NCI-H2107 treated with DMSO at 0.1 percent for 48 hours (cell line): ENCODE data around the gene PTGR2.
"Not testable (repeated sequence)": the region's sequence is repeated elsewhere in the genome, so short reads cannot be mapped to it uniquely, and the experiment has no call there.

ENCODE experiments used
- DNase-seq: peaks from one replicate; lab custom pipeline; 2025; ENCODE audit not compliant: unreplicated experiment; lab: John Stamatoyannopoulos, UW

Gene PTGR2

DNA sequence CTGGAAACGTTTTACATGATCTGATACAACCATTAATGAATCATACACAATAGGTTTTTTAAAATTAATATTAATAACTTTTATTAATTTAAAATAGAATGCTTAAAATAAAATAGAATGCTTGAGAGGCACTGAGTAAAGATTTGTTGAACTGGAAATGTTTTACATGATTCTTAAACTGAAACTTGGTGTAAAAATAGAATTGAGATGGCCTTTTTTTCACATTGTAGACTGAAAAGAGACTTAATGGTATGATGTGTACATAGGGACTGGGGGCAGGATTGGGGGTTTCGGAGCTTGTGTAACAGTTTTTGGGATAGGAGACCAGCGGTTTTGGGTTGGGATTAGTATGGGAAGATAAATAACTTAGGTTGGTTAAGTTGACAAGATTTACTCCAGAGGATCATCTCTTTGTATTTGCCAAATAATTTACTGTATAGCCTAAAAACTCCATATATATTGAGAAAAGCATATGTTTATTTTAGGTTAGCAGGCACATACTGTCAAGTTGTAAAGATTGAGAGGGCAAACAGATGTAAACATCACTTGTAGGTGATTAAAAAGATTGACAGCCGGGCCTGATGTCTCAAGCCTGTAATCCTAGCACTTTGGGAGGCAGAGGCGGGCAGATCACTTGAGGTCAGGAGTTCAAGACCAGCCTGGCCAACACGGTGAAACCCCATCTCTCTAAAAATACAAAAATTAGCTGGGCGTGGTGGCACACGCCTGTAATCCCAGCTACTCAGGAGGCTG, 33.0 kb downstream of the PTGR2 start:
- DNase-seq = no peak

DNA sequence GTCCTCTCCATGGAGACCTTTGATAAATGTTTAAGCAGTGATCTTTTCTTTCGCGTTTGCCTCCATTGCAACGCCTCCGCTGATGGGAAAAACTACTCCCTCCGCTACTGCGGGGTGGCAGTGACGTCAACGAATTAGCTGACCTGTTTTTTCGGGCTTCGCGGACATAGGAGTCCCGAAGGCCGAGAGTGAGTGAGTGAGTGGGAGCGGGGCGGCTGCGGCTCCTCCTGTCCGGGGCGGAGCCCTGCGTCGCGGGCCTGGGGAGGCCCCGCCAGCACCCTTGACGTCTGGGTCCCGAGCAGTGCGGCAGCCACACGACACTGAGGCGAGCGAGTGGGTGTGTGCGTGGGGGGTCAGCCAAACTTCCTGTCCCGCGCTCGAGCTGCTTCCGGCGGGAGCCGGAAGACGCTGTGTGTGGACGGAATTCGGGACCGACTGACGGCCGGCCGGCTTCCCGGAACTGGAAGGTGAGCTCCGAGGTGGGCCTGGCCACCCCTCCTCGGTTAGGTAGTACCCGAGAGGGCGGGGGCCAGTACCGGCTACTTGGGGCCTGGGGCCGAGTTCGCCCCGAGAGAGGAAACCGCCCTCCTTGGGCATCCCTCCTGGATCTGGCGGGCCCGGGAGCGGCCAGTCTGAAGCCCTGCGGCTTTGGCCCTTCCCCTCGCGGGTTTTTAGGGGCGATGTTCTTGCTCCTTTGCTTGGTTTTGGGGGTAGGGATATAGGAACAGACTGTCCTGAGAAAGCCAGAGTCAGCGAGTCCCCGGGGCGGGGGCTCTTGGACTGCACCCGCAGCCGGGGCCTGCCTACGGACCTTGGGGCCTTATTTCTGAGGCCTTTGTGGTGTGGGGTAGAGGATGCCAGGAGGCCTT, 35.1 kb downstream of the PTGR2 start, which contains the start of gene ZNF410:
Gene ZNF410, plus strand, starts transcription at position 411 of the 869 bp plus-strand sequence. CDS start 5,317 bp downstream, outside the sequence.
- DNase-seq = peak; percentile 88

DNA sequence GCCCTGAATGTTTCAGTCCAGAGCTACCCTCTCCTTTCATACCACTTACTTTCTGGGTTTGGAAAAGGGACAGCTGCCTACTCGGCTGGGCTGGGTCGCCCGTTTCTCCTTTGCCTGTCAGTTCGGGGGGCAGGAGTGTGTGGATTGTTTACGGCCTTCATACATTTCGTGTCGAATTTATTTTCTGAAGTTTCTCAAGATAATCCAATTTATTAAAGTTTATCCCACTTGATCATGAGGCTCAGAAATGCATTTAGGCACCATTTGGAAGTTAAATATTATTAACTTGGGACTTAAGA, 35.6 kb downstream of the PTGR2 start:
- no peak for DNase-seq

DNA sequence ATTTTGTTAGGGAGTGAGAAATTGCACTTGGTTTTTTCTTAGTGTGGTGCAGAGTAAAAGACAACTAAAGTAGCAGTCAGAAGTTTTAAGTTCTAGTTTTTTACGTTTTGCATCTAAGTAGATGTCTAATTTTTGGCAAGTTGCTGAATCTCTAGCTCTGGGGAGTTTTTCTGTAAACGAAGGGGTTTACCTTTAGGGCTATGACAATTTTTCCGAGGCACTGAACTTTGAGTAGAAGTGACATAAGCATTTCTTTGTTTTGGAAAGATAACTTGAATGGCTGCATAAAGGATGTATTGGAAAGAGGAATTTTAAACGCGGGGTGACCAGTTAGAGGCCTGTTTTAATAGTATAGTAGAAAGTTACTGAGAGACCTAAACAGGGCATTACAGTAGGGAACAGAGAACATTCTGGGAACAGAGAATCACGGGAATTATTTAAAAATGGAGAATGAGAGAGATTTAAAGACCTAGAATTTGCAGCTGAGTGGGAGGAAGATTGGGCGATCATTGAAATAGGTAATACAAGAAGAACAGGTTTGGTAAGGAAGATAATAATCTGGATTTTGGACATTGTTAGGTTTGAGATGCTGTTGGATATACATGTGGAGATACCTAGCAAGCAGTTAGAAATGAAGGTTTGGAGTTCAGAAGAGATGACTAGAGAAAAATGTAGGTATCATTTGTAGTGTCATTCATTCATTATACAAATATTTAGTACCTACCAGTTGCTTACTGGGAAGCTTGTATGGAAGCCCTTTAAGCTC, 36.2 kb downstream of the PTGR2 start:
- DNase-seq = no peak

DNA sequence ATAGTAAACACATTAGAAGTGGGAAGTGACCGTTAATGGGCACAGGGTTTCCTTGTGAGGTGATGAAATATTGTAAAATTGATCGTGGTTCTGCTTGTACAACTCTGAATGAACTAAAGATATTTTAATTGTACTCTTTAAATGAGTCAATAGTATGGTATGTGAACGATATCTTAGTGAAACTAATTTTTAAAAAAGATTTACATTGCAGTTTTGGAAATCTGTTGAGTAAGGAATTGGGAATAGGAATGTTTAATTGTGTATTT, 36.8 kb downstream of the PTGR2 start:
- DNase-seq = no peak

DNA sequence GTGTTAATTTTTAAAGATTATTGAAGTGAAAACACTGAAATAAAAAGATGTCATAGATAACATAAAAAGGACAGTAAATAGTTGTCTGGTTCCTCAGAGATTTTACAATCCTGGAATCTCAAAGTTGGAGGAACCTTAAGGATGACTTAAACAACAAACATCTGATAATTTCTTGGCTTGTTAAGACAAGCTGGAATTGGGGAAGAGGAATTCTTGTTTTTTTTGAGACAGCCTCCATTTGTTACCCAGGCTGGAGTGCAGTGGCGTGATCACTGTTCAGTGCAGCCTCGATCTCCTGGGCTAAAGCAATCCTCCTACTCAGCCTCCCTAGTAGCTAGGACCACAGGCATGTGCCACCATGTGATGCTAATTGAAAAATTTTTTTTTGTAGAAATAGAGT, 37.3 kb downstream of the PTGR2 start:
- DNase-seq = no peak

DNA sequence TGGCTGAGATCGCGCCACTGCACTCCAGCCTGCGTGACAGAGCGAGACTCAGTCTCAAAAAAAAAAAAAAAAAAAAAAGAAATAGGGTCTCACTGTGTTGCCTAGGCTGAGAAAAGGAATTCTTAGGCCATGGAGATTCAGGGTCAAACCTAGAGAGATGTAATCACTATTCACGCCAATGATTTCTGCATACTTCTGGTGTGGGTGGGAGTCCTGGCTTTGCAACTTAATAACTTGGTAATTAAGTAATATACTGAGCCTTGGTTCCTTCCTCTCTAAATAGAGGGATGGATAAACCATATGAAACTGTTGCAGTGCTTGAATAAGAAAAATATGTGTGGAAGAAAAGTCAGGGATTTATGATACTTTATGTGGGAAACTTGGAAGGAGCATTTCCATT, 37.7 kb downstream of the PTGR2 start:
- no peak for DNase-seq

DNA sequence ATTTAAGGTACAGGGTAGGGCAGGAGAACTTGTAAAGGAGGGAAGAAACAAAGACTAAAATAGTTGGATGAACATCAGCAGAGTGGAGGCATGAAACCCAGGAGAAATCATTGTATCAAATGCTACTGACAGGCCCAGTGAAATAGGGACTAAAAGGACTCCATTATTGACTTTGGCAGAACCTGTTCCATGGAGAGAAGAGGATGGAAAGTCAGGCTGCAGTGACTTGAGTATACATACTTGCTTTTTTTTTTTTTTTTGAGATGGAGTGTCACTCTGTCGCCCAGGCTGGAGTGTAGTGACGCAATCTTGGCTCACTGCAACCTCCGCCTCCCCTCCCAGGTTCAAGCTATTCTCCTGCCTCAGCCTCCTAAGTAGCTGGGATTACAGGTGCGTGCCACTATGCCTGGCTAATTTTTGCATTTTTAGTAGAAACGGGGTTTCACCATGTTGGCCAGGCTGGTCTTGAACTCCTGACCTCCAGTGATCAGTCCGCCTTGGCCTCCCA, 42.6 kb downstream of the PTGR2 start:
- not testable (repeated sequence) for DNase-seq

DNA sequence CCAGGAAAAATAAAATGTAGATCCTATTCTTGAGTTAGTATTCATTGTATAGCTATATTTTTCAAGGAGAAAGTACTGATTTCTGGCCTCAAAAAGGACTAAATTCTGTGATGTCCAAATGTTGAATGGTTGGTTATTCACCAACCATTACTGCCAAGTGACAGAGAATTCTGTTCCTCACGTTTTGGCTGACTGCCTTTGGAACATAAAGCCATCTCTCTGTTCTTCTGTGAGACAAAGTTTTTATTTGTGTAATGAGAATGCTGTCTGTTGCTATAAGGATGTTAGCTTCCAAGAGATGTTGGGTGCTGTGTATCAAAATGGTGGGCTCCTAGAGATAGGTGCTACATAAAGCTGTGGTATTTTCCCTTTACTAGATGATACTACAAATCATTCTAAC, 44.3 kb downstream of the PTGR2 start:
- DNase-seq = no peak

DNA sequence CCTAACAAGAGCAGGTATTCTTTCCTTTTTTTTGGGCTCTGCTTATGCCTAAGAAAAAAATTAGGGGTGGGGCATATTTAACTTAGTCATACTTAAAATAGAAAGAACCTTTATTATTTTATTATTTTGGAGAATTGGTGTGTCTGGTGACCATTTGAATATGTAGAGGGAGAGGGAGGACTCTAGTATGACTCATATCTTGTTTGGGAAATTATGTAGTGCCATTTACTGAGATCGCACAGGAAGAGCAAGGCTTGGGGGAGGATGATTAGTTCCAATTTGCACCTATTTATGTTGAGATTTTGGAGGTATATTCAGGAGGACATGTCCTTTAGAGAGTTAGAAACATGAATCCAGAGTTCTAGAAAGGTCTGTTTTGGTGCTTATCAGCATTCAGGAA, 44.9 kb downstream of the PTGR2 start:
- DNase-seq = no peak

DNA sequence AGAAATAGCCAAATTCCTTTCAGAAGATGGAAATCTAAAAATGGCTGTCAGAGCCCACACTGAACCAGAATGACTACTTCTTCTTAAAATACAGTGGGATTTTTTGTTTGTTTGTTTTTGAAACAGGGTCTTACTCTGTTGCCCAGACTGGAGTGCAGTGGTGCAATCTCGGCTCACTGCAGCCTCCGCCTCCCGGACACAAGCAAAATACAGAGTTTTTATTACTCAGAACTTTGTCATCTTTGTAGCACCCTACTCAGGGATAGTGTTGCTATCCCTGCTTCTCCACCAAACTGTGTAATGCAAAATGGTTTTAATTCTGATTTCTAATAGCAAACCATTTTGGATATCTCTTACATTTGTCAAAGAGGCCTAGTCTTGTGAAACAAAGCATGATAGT, 51.4 kb downstream of the PTGR2 start:
- no peak for DNase-seq

DNA sequence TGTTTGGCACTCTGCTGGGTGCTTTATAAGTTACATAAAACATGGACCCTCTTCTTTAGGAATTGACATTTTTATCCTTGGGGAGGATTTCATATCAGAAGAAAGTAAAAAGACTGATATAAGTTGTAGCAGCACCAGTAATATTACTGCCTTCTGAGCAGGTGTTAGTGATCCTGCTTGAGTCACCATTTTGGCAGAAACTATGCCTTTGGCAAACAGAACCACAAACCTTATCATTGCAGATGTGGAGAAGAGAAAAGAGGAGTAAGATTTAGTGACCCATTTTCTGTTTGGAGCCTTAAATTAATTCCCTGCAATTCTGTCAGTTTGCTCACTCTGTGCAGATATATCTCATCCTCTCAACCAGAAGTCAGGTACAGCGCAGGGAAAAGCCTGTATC, 58.0 kb downstream of the PTGR2 start:
- no peak for DNase-seq

DNA sequence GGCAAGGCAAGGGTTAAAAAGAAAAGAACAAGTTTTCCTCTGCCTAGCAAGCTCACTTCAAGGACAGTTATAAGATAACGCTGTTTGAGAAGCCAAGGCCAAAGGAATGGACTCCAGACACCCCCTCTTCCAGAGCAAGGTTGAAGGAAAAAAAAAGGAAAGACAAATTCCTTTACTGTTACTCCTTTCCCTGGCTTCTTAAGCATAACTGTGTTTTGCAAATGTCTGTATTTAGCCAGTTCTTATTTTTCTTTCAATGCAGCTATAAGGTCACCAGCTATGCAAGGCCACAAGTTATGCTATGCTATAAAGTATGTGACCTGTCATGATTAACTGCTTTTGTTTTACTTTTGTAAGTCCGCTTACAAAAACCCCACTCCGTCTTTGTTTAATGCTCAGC, 61.6 kb downstream of the PTGR2 start:
- no peak for DNase-seq

DNA sequence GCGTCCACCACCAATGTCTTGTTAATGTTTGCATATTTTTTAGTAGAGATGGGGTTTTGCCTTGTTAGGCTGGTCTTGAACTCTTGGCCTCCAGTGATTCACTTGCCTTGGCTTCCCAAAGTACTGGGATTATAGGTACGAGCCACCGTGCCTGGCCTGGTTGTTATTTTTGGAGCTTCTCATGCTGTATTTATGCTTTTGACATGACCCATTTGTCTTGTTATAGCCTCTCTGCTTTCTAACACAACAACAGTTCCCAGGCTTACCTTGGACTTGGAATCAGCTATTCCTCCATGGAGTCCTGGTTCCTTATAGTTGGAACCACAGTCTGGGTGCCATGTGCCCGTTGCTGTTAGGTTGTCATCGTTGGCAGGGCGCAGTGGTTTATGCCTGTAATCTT, 64.7 kb downstream of the PTGR2 start:
- DNase-seq = no peak

DNA sequence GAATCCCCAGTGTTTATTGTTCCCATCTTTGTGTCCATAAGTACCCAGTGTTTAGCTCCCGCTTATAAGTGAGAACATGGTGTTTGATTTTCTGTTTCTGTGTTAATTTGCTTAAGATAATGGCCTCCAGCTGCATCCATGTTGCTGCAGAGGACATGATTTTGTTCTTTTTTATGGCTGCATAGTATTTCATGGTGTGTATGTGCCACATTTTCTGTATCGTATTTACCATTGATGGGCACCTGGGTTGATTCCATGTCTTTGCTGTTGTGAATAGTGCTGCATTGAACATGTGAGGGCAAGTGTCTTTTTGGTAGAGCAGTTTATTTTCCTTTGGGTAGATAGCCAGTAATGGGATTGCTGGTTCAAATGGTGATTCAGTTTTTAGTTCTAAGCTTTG, 67.8 kb downstream of the PTGR2 start:
- not testable (repeated sequence) for DNase-seq

DNA sequence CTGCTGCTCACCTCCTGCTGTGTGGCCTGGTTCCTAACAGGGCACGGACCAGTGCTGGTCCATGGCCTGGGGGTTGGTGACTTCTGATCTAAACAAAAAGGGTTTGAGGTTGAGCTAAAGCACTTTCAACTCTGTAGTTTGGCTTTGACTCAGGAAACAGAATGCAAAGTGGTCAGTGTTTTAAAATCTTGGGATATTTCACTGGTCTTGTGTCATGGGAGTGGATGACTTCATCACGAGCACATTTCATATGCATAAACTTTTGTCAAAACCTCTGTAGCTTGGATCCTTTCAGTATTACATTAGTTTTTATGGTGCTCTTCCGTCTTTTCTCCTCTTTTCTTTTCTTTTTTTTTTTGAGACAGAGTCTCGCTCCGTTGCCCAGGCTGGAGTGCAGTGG, 72.7 kb downstream of the PTGR2 start:
- no peak for DNase-seq
